Measurements from ENCODE around the gene MUC4.

The MUC4 gene

GRCh38 chr3:195811756-195812155 lies at the start of gene MUC4:
Gene MUC4 (minus strand): TSS chr3:195811929. CDS start chr3:195811817, 112 bp downstream.
- no peak for DNase-seq

GRCh38 chr3:195860456-195860855 lies 48.7 kb upstream of the MUC4 start:
- no peak for DNase-seq

DNA sequence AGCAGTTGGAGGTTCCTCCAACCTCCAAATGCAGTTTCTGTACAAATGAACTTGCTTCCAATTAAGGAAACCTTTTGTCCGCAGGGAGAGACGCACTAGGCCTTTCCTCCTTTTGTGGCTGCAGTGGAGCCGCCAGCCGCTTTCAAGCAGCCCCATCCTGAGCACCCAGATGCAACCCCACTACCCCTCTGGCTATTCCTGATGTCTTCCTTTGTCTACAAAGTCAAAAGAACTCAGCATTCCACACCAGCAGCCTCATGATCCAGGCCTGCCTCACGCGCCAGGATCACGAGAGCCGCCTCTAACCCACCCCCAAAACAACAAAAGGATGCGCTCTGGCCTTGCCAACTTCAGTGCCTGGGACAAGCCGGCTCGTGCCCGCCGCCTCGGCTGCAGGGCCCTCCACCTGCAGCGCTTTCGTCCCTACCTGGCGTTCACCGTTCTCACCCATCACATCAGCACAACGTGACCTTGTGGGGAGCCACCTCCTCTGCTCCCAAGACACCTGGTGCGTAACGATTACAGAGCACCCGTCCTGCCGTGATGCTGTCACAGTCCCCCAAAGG lies 48.2 kb upstream of the MUC4 start:
- no peak for DNase-seq

- DNase-seq, result peak; percentile 64
These were observed 47.5 kb upstream of the MUC4 start for GRCh38 chr3:195859061-195859845.

DNA sequence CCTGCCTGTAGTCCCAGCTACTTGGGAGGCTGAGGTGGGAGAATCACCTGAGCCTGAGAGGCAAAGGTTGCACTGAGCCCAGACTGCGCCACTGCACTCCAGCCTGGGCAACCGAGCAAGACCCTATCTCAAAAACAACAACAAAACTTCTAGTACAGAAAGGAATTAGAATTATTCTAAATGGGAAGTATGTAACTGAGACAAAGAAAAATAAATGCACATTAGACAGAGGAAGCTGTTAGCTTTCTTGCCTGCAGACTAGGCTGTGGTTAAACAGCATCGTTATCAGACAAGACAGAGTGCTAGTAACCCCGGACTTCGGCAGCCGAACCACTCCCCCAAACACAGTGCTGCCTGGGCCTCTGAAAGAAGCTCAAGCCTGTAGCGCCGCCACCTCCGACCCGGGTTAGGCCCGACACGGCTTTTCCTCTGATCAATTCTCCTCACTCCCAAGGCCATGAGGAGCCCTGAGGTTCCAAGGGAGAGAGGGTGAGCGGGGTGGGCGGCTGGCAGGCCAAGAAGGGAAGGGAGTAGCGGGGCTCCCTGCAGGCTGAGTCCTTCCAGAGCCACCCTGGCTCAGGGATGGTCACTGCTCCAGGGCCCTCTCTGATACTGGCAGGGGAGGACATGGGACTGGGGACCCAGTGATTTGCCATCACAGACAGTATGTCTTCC lies 44.8 kb upstream of the MUC4 start:
- no peak for DNase-seq

GRCh38 chr3:195855471-195856409 lies 44.0 kb upstream of the MUC4 start:
- DNase-seq, result no peak

- DNase-seq, result no peak
These were observed 43.0 kb upstream of the MUC4 start for GRCh38 chr3:195854628-195855294.

DNA sequence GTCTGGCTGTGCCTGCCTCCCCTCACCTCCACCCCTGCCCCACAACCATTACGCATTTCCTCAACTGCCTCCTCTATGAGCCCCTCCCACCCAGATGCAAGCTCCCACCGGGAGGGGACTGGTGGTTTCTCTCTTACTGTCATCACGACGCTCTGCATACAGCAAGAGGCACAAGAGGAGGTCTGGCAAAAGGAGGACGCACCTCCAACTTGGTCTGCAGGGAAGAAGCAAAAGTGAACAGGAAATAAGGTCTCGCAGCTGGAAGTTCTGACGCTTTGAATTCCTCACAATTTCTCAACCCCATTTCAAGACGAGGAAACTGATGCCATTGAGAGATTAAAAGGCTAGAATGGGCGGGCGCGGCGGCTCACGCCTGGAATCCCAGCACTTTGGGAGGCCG lies 42.3 kb upstream of the MUC4 start:
- no peak for DNase-seq

DNA sequence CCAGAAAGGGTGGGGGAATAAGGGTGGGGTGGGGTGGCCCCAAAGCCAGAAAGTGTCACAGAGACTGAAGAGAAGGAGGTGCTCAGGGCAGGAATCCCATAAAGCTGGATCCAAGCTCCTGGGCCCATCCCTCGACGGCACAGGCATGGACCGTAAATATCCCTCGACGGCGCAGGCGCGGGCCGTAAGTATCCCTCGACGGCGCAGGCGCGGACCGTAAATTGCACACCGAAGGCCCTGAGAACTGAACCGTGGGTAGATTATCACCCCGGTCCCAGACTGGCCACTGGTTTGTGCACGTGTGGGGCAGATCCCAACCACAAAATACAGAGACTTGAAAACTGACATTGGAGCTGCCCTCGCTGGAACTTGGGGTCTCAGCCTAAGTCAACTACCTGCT lies 41.3 kb upstream of the MUC4 start:
- no peak for DNase-seq

- peak; percentile 86 for DNase-seq
These were observed 39.3 kb upstream of the MUC4 start for GRCh38 chr3:195850857-195851543.

DNA sequence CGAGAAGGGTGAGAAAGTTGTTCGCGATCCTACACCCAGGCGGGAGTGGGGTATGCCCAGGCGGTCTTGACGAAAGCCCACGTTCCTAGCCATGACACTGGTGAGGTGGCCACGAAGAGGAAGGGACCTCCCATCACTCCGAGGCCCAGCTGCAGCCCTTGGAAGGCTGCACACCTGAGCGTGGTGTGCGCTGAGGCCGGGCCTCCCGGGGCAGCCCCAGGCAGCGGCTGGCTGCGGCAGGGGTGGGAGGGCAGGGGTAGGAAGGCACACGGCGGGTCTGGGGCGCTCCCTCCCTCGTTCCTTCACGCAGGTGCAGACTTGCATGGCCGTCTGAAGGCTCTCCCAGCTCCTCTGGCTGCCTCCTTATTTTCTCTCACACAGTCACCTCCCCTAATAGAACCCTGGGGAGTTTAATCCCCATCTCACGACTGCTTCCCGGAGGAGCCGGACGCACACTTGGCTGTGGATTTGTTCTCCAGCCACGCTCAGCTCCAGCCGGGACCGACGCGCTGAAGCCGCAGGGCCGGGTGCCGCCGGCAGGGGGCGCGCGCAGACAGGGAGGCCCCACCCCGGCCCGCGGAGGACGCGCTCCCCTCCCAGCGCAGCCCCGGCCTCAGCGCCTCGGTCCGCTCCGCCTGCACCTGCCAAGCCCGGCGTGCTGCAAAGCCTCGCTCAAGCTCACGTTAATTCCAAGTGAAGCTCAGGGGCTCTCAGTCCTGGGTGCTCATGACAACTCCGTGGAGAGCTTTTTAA lies 37.8 kb upstream of the MUC4 start:
- no peak for DNase-seq

DNA sequence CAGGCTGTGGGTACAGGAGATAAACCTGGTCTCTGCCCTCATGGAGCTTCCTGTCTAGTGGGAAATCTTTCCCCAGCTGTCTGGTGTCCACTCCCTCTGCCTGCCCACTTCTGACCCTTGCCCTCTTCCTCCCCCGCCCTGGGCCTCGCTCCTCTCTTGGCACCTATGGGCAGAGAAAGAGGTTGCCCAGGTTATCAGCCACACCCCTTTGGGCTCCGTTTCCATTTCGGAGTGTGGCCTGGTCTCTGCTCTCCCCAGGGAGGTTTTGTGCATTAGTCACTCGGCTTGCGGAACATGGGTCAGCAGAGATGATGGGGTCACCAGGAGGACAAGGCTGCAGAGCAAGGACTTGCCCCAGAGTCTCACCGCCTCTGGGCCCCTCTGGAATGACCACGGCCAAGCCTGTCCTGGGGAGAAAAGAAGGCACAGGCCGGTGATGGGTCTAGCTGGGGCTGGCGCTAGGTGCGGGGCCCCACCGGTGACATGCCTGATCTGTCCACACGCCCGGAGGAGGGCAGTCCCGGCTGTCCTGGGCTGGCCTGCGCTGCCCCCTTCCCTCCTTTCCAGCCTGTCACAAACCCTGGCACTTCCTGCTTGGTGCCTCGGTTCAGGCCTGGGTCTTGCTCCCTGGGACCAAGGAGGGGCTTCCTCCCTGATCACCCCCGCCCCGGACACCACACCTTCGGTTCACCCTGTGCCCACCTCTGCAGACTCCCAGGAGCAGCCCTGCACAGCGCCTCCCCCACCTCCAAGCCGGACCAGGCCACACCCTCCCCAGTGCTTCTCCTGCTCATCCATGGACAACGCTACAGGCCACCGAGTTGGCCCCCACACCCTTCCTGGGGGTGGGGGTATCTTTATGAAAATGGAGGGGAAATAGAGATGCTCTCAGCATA lies 35.6 kb upstream of the MUC4 start:
- no peak for DNase-seq

DNA sequence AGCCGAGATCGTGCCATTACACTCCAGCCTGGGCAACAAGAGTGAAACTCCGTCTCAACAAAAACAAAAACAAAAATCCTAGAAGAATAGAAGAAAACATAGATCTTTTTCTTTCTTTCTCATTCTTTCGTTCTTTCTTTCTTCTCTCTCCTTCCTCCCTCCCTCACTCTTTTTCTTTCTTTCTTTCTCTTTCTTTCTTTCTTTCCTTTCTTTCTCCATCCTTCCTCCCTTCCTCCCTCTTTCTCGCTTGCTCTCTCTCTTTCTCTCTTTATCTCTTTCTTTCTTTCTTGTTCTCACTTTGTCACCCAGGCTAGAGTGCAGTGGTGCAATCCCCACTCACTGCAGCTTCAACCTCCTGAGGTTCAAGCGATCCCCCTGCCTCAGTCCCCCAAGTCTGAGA lies 33.8 kb upstream of the MUC4 start:
- DNase-seq, result no peak

GRCh38 chr3:195844671-195845218 lies 33.0 kb upstream of the MUC4 start:
- DNase-seq, result no peak

GRCh38 chr3:195839260-195840010 lies 27.7 kb upstream of the MUC4 start:
- DNase-seq, result no peak

- DNase-seq, result no peak
These were observed 27.0 kb upstream of the MUC4 start for GRCh38 chr3:195838714-195839113.

GRCh38 chr3:195836476-195837135 lies 24.9 kb upstream of the MUC4 start:
- DNase-seq, result no peak

DNA sequence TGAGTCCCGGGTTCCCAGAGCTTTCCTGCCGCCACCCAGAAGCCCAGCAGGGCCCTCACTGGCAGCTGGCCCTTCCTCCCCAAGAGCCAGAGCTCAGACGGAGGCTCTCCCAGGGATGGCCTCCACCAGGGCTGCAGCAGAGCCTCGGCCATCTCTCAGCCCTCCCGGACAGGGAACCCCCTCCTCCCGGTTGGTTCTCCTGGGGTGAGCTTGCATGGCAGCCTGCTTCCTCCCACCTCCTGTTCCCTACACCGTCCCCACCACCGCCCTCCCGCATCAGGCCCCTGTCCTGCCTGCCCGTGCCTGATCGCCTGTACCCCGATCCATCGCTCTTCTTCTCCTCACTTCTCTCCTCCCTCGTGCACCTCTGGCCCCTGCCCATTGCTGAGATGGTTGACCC lies 24.1 kb upstream of the MUC4 start:
- DNase-seq, result no peak
